Activated CD4-positive, alpha-beta memory T cell treated with anti-CD3 and anti-CD28 coated beads for 36 hours (primary cell): ENCODE data around the gene ADARB1. TPM values are rescaled to one million over a fixed set of nuclear protein-coding genes. Genes with fewer than 3 reads are reported as not detected.

ENCODE experiments used
- CTCF ChIA-PET: fragments of 350-600 bp; sonication (Branson Sonifier 250); formaldehyde crosslinking; loops from one replicate; lab custom pipeline; 2021; ENCODE audit warnings: antibody characterized with exemption, inconsistent platforms; lab: Charles Lee
- POLR2A ChIA-PET: fragments of 350-600 bp; sonication (Branson Sonifier 250); formaldehyde crosslinking; loops from one replicate; lab custom pipeline; 2021; ENCODE audit warnings: antibody characterized with exemption; lab: Charles Lee
- DNase-seq: peaks from one replicate; pipeline ENCODE4 v3.0.0-alpha.2; 2020
- H3K27ac Mint-ChIP-seq: one replicate; pipeline ENCODE4 v1.8.0; 2021; ENCODE audit warnings: mixed read lengths
- H3K27me3 Mint-ChIP-seq: one replicate; pipeline ENCODE4 v1.8.0; 2021; ENCODE audit warnings: mixed read lengths
- H3K36me3 Mint-ChIP-seq: one replicate; pipeline ENCODE4 v1.8.0; 2021; ENCODE audit warnings: mixed read lengths
- H3K4me1 Mint-ChIP-seq: one replicate; pipeline ENCODE4 v1.8.0; 2021; ENCODE audit warnings: low read depth, mixed read lengths
- H3K4me3 Mint-ChIP-seq: one replicate; pipeline ENCODE4 v1.8.0; 2021; ENCODE audit warnings: mild to moderate bottlenecking, mixed read lengths
- H3K9me3 Mint-ChIP-seq: one replicate; pipeline ENCODE4 v1.8.0; 2021; ENCODE audit warnings: mixed read lengths
- intact Hi-C: fragments of 100-400 bp; cut with micrococcal nuclease; formaldehyde crosslinking; loops from one replicate; pipeline ENCODE4 v1.15.1; 2023
- total RNA-seq, 2 experiments: library from RNA; stranded (reverse); gene quantifications; one replicate each; pipeline ENCODE4 v1.2.3, GENCODE V29; 2021

The ADARB1 gene
- total RNA-seq, 2 experiments from 2014 or later: 37.6 to 40.6 TPM

GRCh38 chr21:45187646-45188045 is 113.3 kb downstream of the ADARB1 start:
- H3K9me3 Mint-ChIP-seq: peaks cover 39% of the 10 kb centered on the region

GRCh38 chr21:45190013-45190412 is 115.6 kb downstream of the ADARB1 start:
- ChIA-PET CTCF (no interaction called here), POLR2A (no interaction called here)
- no peak overlapping the region for H3K27ac Mint-ChIP-seq
- H3K27me3 Mint-ChIP-seq: no peaks in the 10 kb centered on the region
- peaks cover 39% of the 10 kb centered on the region for H3K9me3 Mint-ChIP-seq
- intact Hi-C loops: no loop called here
- DNase-seq: no peak
- peaks cover 70% of the 10 kb centered on the region for H3K36me3 Mint-ChIP-seq
- no peak overlapping the region for H3K4me3 Mint-ChIP-seq
- H3K4me1 Mint-ChIP-seq: no peaks in the 10 kb centered on the region

More at GRCh38 chr21:45187646-45188045, 113.3 kb downstream of the ADARB1 start:
- H3K27ac Mint-ChIP-seq: no peak overlapping the region
- no peak for DNase-seq
- POLR2A ChIA-PET: no interaction called here
- CTCF ChIA-PET: no interaction called here
- peaks cover 74% of the 10 kb centered on the region for H3K36me3 Mint-ChIP-seq
- H3K4me1 Mint-ChIP-seq: no peaks in the 10 kb centered on the region
- no peak overlapping the region for H3K4me3 Mint-ChIP-seq
- intact Hi-C loops: no loop called here
- no peaks in the 10 kb centered on the region for H3K27me3 Mint-ChIP-seq

DNA sequence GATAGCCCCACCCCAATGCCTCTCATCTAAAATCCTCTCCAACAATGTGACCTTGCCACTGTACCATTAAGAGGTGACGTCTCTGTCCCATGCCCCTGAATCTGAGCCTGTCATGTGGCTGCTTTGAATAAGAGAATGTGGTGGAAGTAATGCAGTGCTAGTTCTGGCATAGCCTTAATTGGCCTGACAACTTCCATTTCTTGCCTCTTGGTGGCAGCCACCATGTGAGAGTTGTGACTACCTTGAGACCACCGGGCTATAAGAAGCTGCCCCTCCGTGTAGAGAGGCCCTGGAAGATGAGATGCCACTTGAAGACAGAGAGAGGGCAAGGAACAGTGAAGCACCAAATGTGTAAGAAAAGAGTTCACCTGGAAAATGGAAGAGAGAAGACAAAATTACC is 118.0 kb downstream of the ADARB1 start:
- peaks cover 47% of the 10 kb centered on the region for H3K36me3 Mint-ChIP-seq
- no peaks in the 10 kb centered on the region for H3K4me1 Mint-ChIP-seq
- peaks cover 25% of the 10 kb centered on the region for H3K9me3 Mint-ChIP-seq
- CTCF ChIA-PET: no interaction called here
- no peak for DNase-seq
- POLR2A ChIA-PET: no interaction called here
- H3K4me3 Mint-ChIP-seq: no peak overlapping the region
- H3K27me3 Mint-ChIP-seq: no peaks in the 10 kb centered on the region
- H3K27ac Mint-ChIP-seq: no peak overlapping the region
- intact Hi-C loops: no loop called here

GRCh38 chr21:45196620-45197019 is 122.2 kb downstream of the ADARB1 start:
- ChIA-PET CTCF (no interaction called here), POLR2A (interaction anchor here (0.6 kb wide), 1 partner anchor 33 kb away, joined by 4 read pairs; no protein-coding TSS in a partner anchor)
- H3K27ac Mint-ChIP-seq: no peak overlapping the region
- DNase-seq: no peak
- no peaks in the 10 kb centered on the region for H3K27me3 Mint-ChIP-seq
- intact Hi-C loops: no loop called here
- peaks cover 7% of the 10 kb centered on the region for H3K36me3 Mint-ChIP-seq
- H3K4me1 Mint-ChIP-seq: peaks cover 4% of the 10 kb centered on the region
- H3K4me3 Mint-ChIP-seq: no peak overlapping the region
- H3K9me3 Mint-ChIP-seq: no peaks in the 10 kb centered on the region

DNA sequence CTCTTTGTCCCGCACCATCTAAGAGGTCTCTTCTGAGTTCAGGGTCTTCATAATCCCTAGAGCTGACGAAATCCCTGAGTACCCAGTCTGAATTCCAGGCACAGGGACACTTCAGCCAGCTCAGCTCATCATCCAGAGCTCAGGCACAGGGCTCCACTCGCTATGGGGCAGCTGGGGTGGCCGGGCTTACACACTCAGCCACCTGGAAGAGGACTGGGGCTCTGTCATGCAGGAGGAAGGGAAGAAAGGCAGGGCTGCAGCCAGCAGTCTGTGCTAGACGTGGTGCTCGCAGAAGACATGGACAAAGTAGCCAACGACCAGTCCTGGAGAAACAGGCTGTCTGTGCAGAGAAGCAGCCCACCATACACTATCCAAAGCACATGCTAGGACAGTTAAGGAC is 124.8 kb downstream of the ADARB1 start:
- intact Hi-C loops: no loop called here
- Mint-ChIP-seq H3K4me1 (peaks cover 4% of the 10 kb centered on the region), H3K9me3 (no peaks in the 10 kb centered on the region), H3K27me3 (no peaks in the 10 kb centered on the region), H3K27ac (no peak overlapping the region), H3K36me3 (peaks cover 2% of the 10 kb centered on the region), H3K4me3 (no peak overlapping the region)
- ChIA-PET POLR2A (no interaction called here), CTCF (interaction anchor here (0.6 to 1.5 kb wide), 2 partner anchors 58 to 61 kb away, joined by 5 read pairs; no protein-coding TSS in a partner anchor)
- DNase-seq: no peak

DNA sequence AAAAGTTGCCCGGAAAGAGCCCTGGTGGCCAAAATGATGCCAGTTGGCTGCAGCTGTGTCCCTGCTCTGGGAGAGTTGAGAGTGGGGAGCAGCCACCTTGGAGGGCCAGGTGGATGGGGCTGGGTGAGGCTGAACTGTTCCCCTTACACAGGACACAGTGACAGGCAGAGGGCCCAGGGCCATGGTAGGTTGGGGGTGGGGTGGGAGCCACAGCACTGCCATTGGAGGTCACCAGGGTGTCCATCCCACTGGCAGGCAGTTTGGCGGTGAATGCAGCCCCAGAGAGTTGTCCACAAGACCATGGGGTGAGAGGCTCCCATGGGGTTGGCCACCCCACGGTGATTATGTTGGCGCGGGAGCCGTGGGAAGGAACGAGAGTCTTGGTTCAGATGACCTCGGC is 125.7 kb downstream of the ADARB1 start:
- Mint-ChIP-seq H3K4me1 (peaks cover 4% of the 10 kb centered on the region), H3K36me3 (peaks cover 6% of the 10 kb centered on the region), H3K9me3 (no peaks in the 10 kb centered on the region), H3K27me3 (no peaks in the 10 kb centered on the region), H3K27ac (no peak overlapping the region), H3K4me3 (no peak overlapping the region)
- POLR2A ChIA-PET: no interaction called here
- intact Hi-C loops: no loop called here
- CTCF ChIA-PET: interaction anchor here (0.6 kb wide), 1 partner anchor 59 kb away, joined by 5 read pairs; no protein-coding TSS in a partner anchor
- no peak for DNase-seq

GRCh38 chr21:45200581-45201296 is 126.4 kb downstream of the ADARB1 start:
- no peak overlapping the region for H3K4me3 Mint-ChIP-seq
- no peak for DNase-seq

DNA sequence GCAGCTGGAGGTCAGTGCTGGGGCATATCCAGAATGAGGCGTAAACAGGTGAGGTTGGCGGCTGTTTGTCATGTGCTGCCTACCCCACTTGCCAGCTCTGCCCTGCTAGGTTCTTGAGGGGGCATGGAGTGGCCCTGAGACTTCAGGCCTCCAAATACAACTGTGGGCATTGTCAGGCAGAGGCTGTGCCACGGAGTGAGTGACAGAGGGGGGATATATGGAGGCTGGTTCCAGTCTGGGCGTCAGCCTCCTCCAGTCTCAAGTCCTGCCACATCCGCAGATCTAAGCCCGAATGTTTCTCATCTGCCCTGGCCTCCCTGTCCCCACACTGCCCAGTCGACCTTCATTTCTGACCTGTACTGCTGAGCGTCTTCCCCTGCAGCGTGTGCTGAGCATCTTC is 128.0 kb downstream of the ADARB1 start:
- intact Hi-C loops: no loop called here
- Mint-ChIP-seq H3K9me3 (no peaks in the 10 kb centered on the region), H3K36me3 (peaks cover 7% of the 10 kb centered on the region), H3K27ac (no peak overlapping the region), H3K4me3 (no peak overlapping the region), H3K27me3 (no peaks in the 10 kb centered on the region), H3K4me1 (peaks cover 4% of the 10 kb centered on the region)
- DNase-seq: no peak
- ChIA-PET CTCF (no interaction called here), POLR2A (no interaction called here)

More at GRCh38 chr21:45200581-45201296, 126.4 kb downstream of the ADARB1 start:
- Mint-ChIP-seq H3K4me1 (peaks cover 4% of the 10 kb centered on the region), H3K36me3 (peaks cover 6% of the 10 kb centered on the region), H3K27ac (no peak overlapping the region), H3K9me3 (no peaks in the 10 kb centered on the region), H3K27me3 (no peaks in the 10 kb centered on the region)
- POLR2A ChIA-PET: no interaction called here
- intact Hi-C loops: no loop called here
- CTCF ChIA-PET: no interaction called here

DNA sequence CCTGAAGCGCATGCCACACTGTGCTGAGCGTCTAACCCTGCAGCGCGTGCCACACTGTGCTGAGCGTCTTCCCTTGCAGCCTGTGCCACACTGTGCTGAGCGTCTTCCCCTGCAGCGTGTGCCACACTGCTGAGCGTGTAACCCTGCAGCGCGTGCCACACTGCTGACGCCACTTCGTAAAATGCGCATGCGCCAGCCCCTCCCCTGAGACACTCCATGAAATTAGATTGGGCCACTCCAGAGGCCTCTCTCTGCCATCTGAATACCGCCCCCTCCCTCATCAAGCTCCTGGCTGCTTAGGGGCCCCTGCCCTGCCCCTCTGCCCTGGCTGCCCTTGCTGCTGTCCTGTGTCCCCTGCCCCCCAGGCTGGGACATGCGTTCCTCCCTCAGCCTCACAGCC is 128.5 kb downstream of the ADARB1 start:
- Mint-ChIP-seq H3K27me3 (no peaks in the 10 kb centered on the region), H3K36me3 (peaks cover 10% of the 10 kb centered on the region), H3K27ac (no peak overlapping the region), H3K9me3 (no peaks in the 10 kb centered on the region), H3K4me1 (peaks cover 6% of the 10 kb centered on the region), H3K4me3 (no peak overlapping the region)
- POLR2A ChIA-PET: no interaction called here
- intact Hi-C loops: no loop called here
- no peak for DNase-seq
- CTCF ChIA-PET: no interaction called here

DNA sequence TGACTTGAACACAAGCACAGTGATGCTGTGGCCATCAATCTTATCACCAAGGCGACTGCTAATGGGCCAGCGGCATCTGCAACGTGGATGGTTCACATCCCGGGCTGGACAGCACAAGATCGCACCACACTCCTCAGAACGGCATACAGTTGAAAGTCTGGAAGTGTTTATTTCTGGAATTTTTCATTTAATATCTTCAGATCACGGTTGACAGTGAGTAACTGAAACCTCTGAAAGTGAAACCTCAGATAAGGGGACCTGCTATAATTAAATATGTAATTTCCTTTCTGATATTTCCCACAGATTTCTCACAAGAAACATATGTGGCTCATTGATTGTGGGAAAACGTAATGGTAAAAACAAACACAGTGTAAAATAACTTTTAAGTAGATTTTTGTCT is 129.6 kb downstream of the ADARB1 start:
- no peaks in the 10 kb centered on the region for H3K27me3 Mint-ChIP-seq
- H3K4me3 Mint-ChIP-seq: no peak overlapping the region
- no peak for DNase-seq
- H3K36me3 Mint-ChIP-seq: peaks cover 12% of the 10 kb centered on the region
- H3K4me1 Mint-ChIP-seq: peaks cover 16% of the 10 kb centered on the region
- POLR2A ChIA-PET: no interaction called here
- no peak overlapping the region for H3K27ac Mint-ChIP-seq
- CTCF ChIA-PET: no interaction called here
- H3K9me3 Mint-ChIP-seq: no peaks in the 10 kb centered on the region
- intact Hi-C loops: no loop called here

DNA sequence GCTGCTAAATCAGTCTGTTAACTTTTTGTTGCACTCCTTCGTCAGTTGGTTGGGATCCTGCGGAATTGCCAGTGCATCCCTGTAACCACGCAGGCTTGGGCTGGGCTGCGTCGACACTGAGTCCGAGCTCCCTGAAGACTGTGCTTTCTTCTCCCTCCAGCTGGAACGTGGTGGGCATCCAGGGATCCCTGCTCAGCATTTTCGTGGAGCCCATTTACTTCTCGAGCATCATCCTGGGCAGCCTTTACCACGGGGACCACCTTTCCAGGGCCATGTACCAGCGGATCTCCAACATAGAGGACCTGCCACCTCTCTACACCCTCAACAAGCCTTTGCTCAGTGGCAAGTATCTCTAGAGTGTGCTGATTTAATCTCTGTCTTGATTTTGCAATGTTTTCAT is 130.0 kb downstream of the ADARB1 start:
- no peak overlapping the region for H3K27ac Mint-ChIP-seq
- H3K4me3 Mint-ChIP-seq: no peak overlapping the region
- intact Hi-C loops: no loop called here
- CTCF ChIA-PET: no interaction called here
- no peaks in the 10 kb centered on the region for H3K9me3 Mint-ChIP-seq
- no peak for DNase-seq
- H3K36me3 Mint-ChIP-seq: peaks cover 14% of the 10 kb centered on the region
- POLR2A ChIA-PET: no interaction called here
- H3K4me1 Mint-ChIP-seq: peaks cover 21% of the 10 kb centered on the region
- H3K27me3 Mint-ChIP-seq: no peaks in the 10 kb centered on the region

DNA sequence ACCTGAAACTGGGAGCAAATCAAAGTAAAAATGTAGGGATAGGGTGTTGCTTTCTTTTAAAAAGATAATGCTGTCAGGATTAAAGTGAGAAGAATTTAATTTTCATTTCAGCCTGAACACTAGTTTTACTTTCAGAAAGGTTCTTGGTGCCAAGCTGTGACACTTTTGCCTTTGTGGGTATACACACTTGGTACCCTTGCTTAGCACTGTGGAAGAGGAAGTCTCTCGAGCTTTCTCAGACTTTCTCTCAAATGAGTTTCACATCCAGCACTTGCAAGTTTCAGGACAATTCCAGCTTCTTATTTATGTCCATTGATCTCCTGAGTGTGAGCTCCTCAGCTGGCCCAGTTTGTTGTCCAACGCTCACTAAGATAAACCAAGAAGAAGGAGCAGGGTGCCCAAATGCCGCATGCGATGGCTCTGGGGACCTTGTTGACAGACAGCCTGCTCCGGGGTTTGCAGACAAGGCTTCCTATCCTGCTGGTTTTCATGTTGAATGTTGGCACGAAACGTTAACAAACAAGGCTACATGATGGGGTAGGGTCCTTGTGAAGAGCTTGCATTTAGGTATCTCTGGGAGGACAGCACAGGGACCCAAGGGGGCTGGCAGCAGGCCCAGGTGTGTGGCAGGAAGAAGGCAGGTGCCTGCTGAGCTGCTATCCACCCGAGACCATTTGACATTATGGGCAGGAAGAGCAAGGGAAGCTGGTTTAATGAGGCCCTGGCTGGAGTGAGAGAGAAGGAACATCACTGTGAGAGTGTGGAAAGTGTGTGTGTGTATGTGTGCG is 133.7 kb downstream of the ADARB1 start:
- H3K27ac Mint-ChIP-seq: no peak overlapping the region
- ChIA-PET CTCF (interaction anchor here (1.0 kb wide), 2 partner anchors 56 to 67 kb away, joined by 3 read pairs; no protein-coding TSS in a partner anchor), POLR2A (no interaction called here)
- no peak overlapping the region for H3K4me3 Mint-ChIP-seq
- H3K4me1 Mint-ChIP-seq: peaks cover 21% of the 10 kb centered on the region
- H3K27me3 Mint-ChIP-seq: no peaks in the 10 kb centered on the region
- H3K9me3 Mint-ChIP-seq: no peaks in the 10 kb centered on the region
- intact Hi-C loops: no loop called here
- peaks cover 32% of the 10 kb centered on the region for H3K36me3 Mint-ChIP-seq
- DNase-seq: no peak
